ENCODE measurements around the gene CAMTA1.

Gene CAMTA1

GRCh38 chr1:7632176-7632575 lies 846.9 kb downstream of the CAMTA1 start:
- CTCF ChIA-PET = interaction anchor here (2.0 kb wide), 1 partner anchor 9 kb away, joined by 6 read pairs; no protein-coding TSS in a partner anchor
- DNase-seq (ENCODE audit: extremely low spot score) = no peak
- TF ChIP-seq BHLHE40 (IDR thresholded peaks at IDR 0.05; ENCODE audit: borderline replicate concordance) (no peak), TARDBP (IDR thresholded peaks at IDR 0.05) (no peak), HDGF (IDR thresholded peaks at IDR 0.05; ENCODE audit: borderline replicate concordance) (no peak), FOXK2 (IDR thresholded peaks at IDR 0.05) (no peak), L3MBTL2 (conservative IDR thresholded peaks at IDR 0.05) (no peak), ZNF384 (IDR thresholded peaks at IDR 0.05) (no peak), ELF4 (IDR thresholded peaks at IDR 0.05) (no peak), NFRKB (IDR thresholded peaks at IDR 0.05) (no peak), SP1 (IDR thresholded peaks at IDR 0.05) (no peak), SUZ12 (IDR thresholded peaks at IDR 0.05) (no peak), LEF1 (IDR thresholded peaks at IDR 0.05; ENCODE audit: borderline replicate concordance) (no peak), ARNT (IDR thresholded peaks at IDR 0.05) (no peak), FOXM1 (IDR thresholded peaks at IDR 0.05; ENCODE audit: borderline replicate concordance) (no peak), FOXA1 (IDR thresholded peaks at IDR 0.05) (no peak), PKNOX1 (IDR thresholded peaks at IDR 0.05) (no peak)
- POLR2A ChIA-PET = no interaction called here

- POLR2A ChIA-PET = no interaction called here
- CTCF ChIA-PET = interaction anchor here (2.0 kb wide), 1 partner anchor 8 kb away, joined by 6 read pairs; no protein-coding TSS in a partner anchor
- no peak for DNase-seq (ENCODE audit: extremely low spot score)
- TF ChIP-seq ELF4 (IDR thresholded peaks at IDR 0.05) (no peak), HDGF (IDR thresholded peaks at IDR 0.05; ENCODE audit: borderline replicate concordance) (no peak), ZNF384 (IDR thresholded peaks at IDR 0.05) (no peak), SUZ12 (IDR thresholded peaks at IDR 0.05) (no peak), FOXM1 (IDR thresholded peaks at IDR 0.05; ENCODE audit: borderline replicate concordance) (no peak)
These were observed 847.4 kb downstream of the CAMTA1 start for GRCh38 chr1:7632681-7633080.

GRCh38 chr1:7633506-7634245 lies 848.4 kb downstream of the CAMTA1 start:
- POLR2A ChIA-PET = no interaction called here
- CTCF ChIA-PET = interaction anchor here (2.0 kb wide), 1 partner anchor 7 kb away, joined by 6 read pairs; no protein-coding TSS in a partner anchor
- DNase-seq (ENCODE audit: extremely low spot score) = no peak
- no peak for TF ChIP-seq ARNT (IDR thresholded peaks at IDR 0.05)
- TF ChIP-seq BHLHE40 (IDR thresholded peaks at IDR 0.05; ENCODE audit: borderline replicate concordance) = no peak
- TF ChIP-seq PKNOX1 (IDR thresholded peaks at IDR 0.05) = no peak
- TF ChIP-seq ZNF384 (IDR thresholded peaks at IDR 0.05) = no peak
- no peak for TF ChIP-seq FOXA1 (IDR thresholded peaks at IDR 0.05)
- TF ChIP-seq SP1 (IDR thresholded peaks at IDR 0.05) = no peak
- no peak for TF ChIP-seq SUZ12 (IDR thresholded peaks at IDR 0.05)
- TF ChIP-seq TARDBP (IDR thresholded peaks at IDR 0.05) = no peak
- TF ChIP-seq ELF4 (IDR thresholded peaks at IDR 0.05) = no peak
- no peak for TF ChIP-seq FOXK2 (IDR thresholded peaks at IDR 0.05)
- TF ChIP-seq LEF1 (IDR thresholded peaks at IDR 0.05; ENCODE audit: borderline replicate concordance) = no peak
- no peak for TF ChIP-seq CTBP1 (IDR thresholded peaks at IDR 0.05; ENCODE audit: borderline replicate concordance)
- TF ChIP-seq NFRKB (IDR thresholded peaks at IDR 0.05) = no peak
- TF ChIP-seq FOXM1 (IDR thresholded peaks at IDR 0.05; ENCODE audit: borderline replicate concordance) = no peak
- TF ChIP-seq HDGF (IDR thresholded peaks at IDR 0.05; ENCODE audit: borderline replicate concordance) = no peak
- no peak for TF ChIP-seq L3MBTL2 (conservative IDR thresholded peaks at IDR 0.05)

GRCh38 chr1:7634546-7635240 lies 849.4 kb downstream of the CAMTA1 start:
- CTCF ChIA-PET = no interaction called here
- TF ChIP-seq BHLHE40 (IDR thresholded peaks at IDR 0.05; ENCODE audit: borderline replicate concordance) (no peak), SUZ12 (IDR thresholded peaks at IDR 0.05) (no peak), NFRKB (IDR thresholded peaks at IDR 0.05) (no peak), SP1 (IDR thresholded peaks at IDR 0.05) (no peak), LEF1 (IDR thresholded peaks at IDR 0.05; ENCODE audit: borderline replicate concordance) (no peak), CTBP1 (IDR thresholded peaks at IDR 0.05; ENCODE audit: borderline replicate concordance) (no peak), ARNT (IDR thresholded peaks at IDR 0.05) (no peak), ZNF384 (IDR thresholded peaks at IDR 0.05) (no peak), ELF4 (IDR thresholded peaks at IDR 0.05) (no peak), HDGF (IDR thresholded peaks at IDR 0.05; ENCODE audit: borderline replicate concordance) (no peak), PKNOX1 (IDR thresholded peaks at IDR 0.05) (no peak)
- no peak for DNase-seq (ENCODE audit: extremely low spot score)
- POLR2A ChIA-PET = no interaction called here

GRCh38 chr1:7636795-7637526 lies 851.7 kb downstream of the CAMTA1 start:
- TF ChIP-seq NFRKB (IDR thresholded peaks at IDR 0.05) = no peak
- no peak for TF ChIP-seq TARDBP (IDR thresholded peaks at IDR 0.05)
- no peak for TF ChIP-seq L3MBTL2 (conservative IDR thresholded peaks at IDR 0.05)
- no peak for DNase-seq (ENCODE audit: extremely low spot score)
- ChIA-PET CTCF (no interaction called here), POLR2A (no interaction called here)
